ENCODE results near the gene USP40.

DNA sequence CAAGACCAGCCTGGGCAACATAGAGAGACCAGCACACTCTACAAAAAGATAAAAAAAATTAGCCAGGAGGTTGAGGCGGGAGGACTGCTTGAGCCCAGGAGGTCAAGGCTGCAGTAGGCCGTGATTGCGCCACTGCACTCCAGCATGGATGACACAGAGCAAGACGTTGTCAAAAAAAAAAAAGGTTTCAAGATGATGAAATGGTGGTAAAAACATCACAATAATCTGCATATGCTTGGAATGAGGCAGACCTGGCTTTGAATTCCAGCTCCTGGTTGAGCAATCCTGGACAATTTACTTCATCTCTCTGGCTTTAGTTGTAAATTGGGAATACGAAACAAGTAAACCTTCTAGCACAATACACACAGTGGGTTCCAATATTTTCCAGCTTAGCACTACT, 24.1 kb downstream of the USP40 start:
- TF ChIP-seq POLR2A (IDR thresholded peaks at IDR 0.05; ENCODE audit: low read depth, low read length): no peak
- TF ChIP-seq NR2C1 (IDR thresholded peaks at IDR 0.05): no peak
- TF ChIP-seq CTCF (IDR thresholded peaks at IDR 0.05 in 2 of 3, conservative IDR thresholded peaks at IDR 0.05 in 1 of 3; ENCODE audit: control insufficient read depth in 2 of 3, extremely low read depth in 1 of 3, insufficient read depth in 1 of 3, low read depth in 3 of 3, low read length in 3 of 3): no peak

Measured in GM12878 (cell line).